B cell (primary cell): Measurements from ENCODE around the gene RSRC2. TPM values are rescaled to one million over a fixed set of nuclear protein-coding genes. Genes with fewer than 3 reads are reported as not detected.

Experiments used
- ATAC-seq: fragments of 200-7000 bp; cut with Tn5 transposase; one replicate; pipeline ENCODE4 v1.10.0; 2021; ENCODE audit warnings: low read depth, mild to moderate bottlenecking, moderate number of reproducible peaks, moderate library complexity
- CTCF ChIA-PET: fragments of 350-600 bp; sonication (Branson Sonifier 250); formaldehyde crosslinking; loops from one replicate; lab custom pipeline; 2021; ENCODE audit warnings: antibody characterized with exemption, inconsistent platforms; lab: Charles Lee
- POLR2A ChIA-PET: fragments of 350-600 bp; sonication (Branson Sonifier 250); formaldehyde crosslinking; loops from one replicate; lab custom pipeline; 2021; ENCODE audit warnings: antibody characterized with exemption; lab: Charles Lee
- DNase-seq: peaks from one replicate; pipeline ENCODE4 v3.0.0; 2013
- H2AFZ ChIP-seq: 2 replicates; pipeline ENCODE4 v1.6.1; 2012; ENCODE audit warnings: mild to moderate bottlenecking, low read depth, low read length; ENCODE audit not compliant: insufficient read depth, poor library complexity, severe bottlenecking
- H3K27ac ChIP-seq, 2 donors: 1 replicate in 1 of 2; 2 replicates in 1 of 2; pipeline ENCODE4 v1.5.1; 2012 to 2013; ENCODE audit warnings: low read length in 2 of 2, mild to moderate bottlenecking in 2 of 2, moderate library complexity in 1 of 2
- H3K27me3 ChIP-seq, 4 experiments: fragments of 200-600 bp in 1 of 4; sonication (generic) in 1 of 4; replicated peaks in 1 of 4; 1 replicate in 2 of 4; 2 replicates in 2 of 4; pipeline versions ENCODE4 v1.6.1 to v1.7.0; 2013 to 2016; ENCODE audit warnings: low read length in 3 of 4, mild to moderate bottlenecking in 2 of 4, mixed read lengths in 1 of 4, moderate library complexity in 1 of 4; ENCODE audit not compliant: insufficient read depth in 4 of 4, control insufficient read depth in 3 of 4; ENCODE audit errors: control extremely low read depth in 1 of 4
- H3K36me3 ChIP-seq, 2 experiments: replicated peaks in 1 of 2; 1 replicate in 1 of 2; 2 replicates in 1 of 2; pipeline versions ENCODE4 v1.6.1 to v1.7.1; 2013; ENCODE audit warnings: low read length in 1 of 2; ENCODE audit not compliant: insufficient read depth in 2 of 2, control insufficient read depth in 1 of 2; ENCODE audit errors: control extremely low read depth in 1 of 2, extremely low read depth in 1 of 2
- H3K4me1 ChIP-seq, 2 donors: fragments of 200-600 bp in 1 of 2; sonication (generic) in 1 of 2; 1 replicate in 1 of 2; 2 replicates in 1 of 2; pipeline versions ENCODE4 v1.5.1 to v1.6.1; 2013 to 2017; ENCODE audit warnings: low read length in 2 of 2; ENCODE audit not compliant: control insufficient read depth in 2 of 2, insufficient read depth in 2 of 2
- H3K4me2 ChIP-seq: replicated peaks from 2 replicates; pipeline ENCODE3; 2012; ENCODE audit warnings: mild to moderate bottlenecking, low read depth, low read length; ENCODE audit not compliant: poor library complexity, severe bottlenecking
- H3K4me3 ChIP-seq, 5 experiments: fragments of 200-600 bp in 1 of 5; sonication (generic) in 1 of 5; 1 replicate in 3 of 5; 2 replicates in 2 of 5; pipeline versions ENCODE4 v1.5.1 to v1.7.0; 2011 to 2016; ENCODE audit warnings: low read length in 4 of 5, mild to moderate bottlenecking in 4 of 5, low read depth in 2 of 5, control low read depth in 1 of 5, moderate library complexity in 1 of 5; ENCODE audit not compliant: insufficient read depth in 1 of 5; ENCODE audit errors: control extremely low read depth in 1 of 5, extremely low read depth in 1 of 5
- H3K79me2 ChIP-seq: fragments of 200-600 bp; sonication (generic); one replicate; pipeline ENCODE4 v1.6.0; 2016; ENCODE audit warnings: low read length; ENCODE audit not compliant: control insufficient read depth, insufficient read depth
- H3K9ac ChIP-seq: fragments of 200-600 bp; sonication (generic); 2 replicates; pipeline ENCODE4 v1.6.1; 2017; ENCODE audit warnings: mild to moderate bottlenecking, low read length, moderate library complexity
- H3K9me3 ChIP-seq, 3 donors: one replicate each; pipeline versions ENCODE4 v1.6.1 to v1.7.1; 2013; ENCODE audit warnings: low read length in 2 of 3; ENCODE audit not compliant: control insufficient read depth in 2 of 3, insufficient read depth in 1 of 3; ENCODE audit errors: control extremely low read depth in 1 of 3
- H4K20me1 ChIP-seq: 2 replicates; pipeline ENCODE4 v1.6.0; 2012; ENCODE audit warnings: mild to moderate bottlenecking, low read length; ENCODE audit not compliant: insufficient read depth, control insufficient read depth, poor library complexity, severe bottlenecking
- H3K27ac Mint-ChIP-seq: one replicate; pipeline ENCODE4 v1.8.0; 2021; ENCODE audit warnings: mixed read lengths
- H3K27me3 Mint-ChIP-seq: one replicate; pipeline ENCODE4 v1.8.0; 2021; ENCODE audit warnings: mixed read lengths
- H3K4me1 Mint-ChIP-seq: one replicate; pipeline ENCODE4 v1.8.0; 2021; ENCODE audit warnings: mixed read lengths
- H3K4me3 Mint-ChIP-seq: one replicate; pipeline ENCODE4 v1.8.0; 2021; ENCODE audit warnings: mixed read lengths
- H3K9me3 Mint-ChIP-seq: one replicate; pipeline ENCODE4 v1.8.0; 2022; ENCODE audit warnings: mixed read lengths; ENCODE audit not compliant: insufficient read depth
- EZH2 ChIP-seq: IDR thresholded peaks from 2 replicates; pipeline ENCODE4 v1.6.1; 2012; ENCODE audit warnings: borderline replicate concordance, low read depth, mild to moderate bottlenecking, moderate library complexity, low read length; ENCODE audit not compliant: insufficient read depth, poor library complexity, severe bottlenecking
- WGBS: methylation state at CpG from one replicate; pipeline ENCODE4 v1.1.5; 2013; ENCODE audit warnings: missing lambda C conversion rate; ENCODE audit not compliant: insufficient coverage; 5-methylcytosine and 5-hydroxymethylcytosine counted together
- intact Hi-C: fragments of 100-400 bp; cut with micrococcal nuclease; formaldehyde crosslinking; loops from one replicate; pipeline ENCODE4 v1.10.0; 2022
- polyA plus RNA-seq: library from polyadenylated mRNA; depleted of rRNA; stranded (reverse); fragments of >200 nt; gene quantifications from 2 replicates; pipeline ENCODE4 v1.2.3, GENCODE V29; 2012
- total RNA-seq, 2 donors: library from RNA; stranded (reverse); fragments of 120-200 nt in 1 of 2; gene quantifications; 1 replicate in 1 of 2; 2 replicates in 1 of 2; pipeline versions ENCODE4 v1.2.3 to v1.2.4, GENCODE V29; 2013 to 2022
- TF ChIP-seq, protein P1 (sequence below): fragments of 200-600 bp; IDR thresholded peaks from one replicate; pipeline ENCODE4 v1.8.0; 2022; ENCODE audit warnings: antibody characterized with exemption, mild to moderate bottlenecking

The RSRC2 gene
- total and polyA plus RNA-seq, 2 donors (not counting 1 experiment from before 2014, with no cell fraction given), result 56.2 to 151 TPM

DNA sequence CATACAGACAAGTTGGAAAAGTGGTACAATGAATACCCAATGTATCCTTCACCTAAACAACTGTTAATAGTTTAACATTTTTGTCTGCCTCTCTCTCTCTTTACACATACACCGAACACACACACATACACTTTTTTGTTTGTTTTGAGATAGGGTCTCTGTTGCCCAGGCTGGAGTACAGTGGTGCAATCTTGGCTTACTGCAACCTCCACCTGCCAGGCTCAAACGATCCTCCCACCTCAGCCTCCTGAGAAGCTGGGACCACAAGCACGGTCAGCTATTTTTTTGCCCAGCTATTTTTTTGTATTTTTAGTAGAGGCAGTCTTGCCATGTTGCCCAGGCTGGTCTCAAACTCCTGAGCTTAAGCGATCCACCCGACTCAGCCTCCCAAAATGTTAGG is 42.8 kb downstream of the RSRC2 start:
- no peaks in the 10 kb centered on the region for H3K4me1 Mint-ChIP-seq

DNA sequence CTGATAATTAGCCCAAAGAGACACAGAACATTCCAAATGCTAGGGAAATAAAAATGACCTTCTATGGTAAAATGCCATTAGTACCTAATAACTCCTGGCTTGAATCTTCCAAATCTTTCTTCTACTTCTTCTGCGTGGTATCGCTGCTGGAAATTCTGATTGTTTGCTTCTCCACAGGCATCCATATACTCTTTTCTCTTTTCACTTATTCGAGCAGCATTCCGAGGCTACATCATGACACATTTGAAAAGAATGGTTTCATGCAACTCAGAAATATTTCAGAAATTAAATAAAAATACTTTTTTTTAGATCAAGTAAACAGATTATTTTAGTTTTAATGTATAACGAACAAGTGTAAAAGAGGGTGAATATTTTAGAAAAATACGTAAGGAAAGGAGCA is 44.9 kb downstream of the RSRC2 start:
- Histone ChIP-seq H3K27ac (no peak overlapping the region), H2AFZ (no peak overlapping the region), H3K4me1 (no peaks in the 10 kb centered on the region), H3K27me3 (no peaks in the 10 kb centered on the region), H3K4me3 (no peak overlapping the region), H3K4me2 (no peak overlapping the region), H4K20me1 (no peaks in the 10 kb centered on the region), H3K9ac (no peak overlapping the region), H3K36me3 (peaks cover 19 to 68% of the 10 kb centered on the region in 2 experiments), H3K9me3 (no peaks in the 10 kb centered on the region), H3K79me2 (peaks cover 4% of the 10 kb centered on the region)
- no peaks in the 10 kb centered on the region for H3K27me3 Mint-ChIP-seq
- no peaks in the 10 kb centered on the region for H3K9me3 Mint-ChIP-seq
- intact Hi-C loops, result no loop called here
- no peak for ATAC-seq
- no peak for DNase-seq
- no peak overlapping the region for H3K4me3 Mint-ChIP-seq
- WGBS, result 100% methylated on average over 2 of the region's 6 CpGs
- POLR2A ChIA-PET, result no interaction called here
- H3K27ac Mint-ChIP-seq, result no peak overlapping the region
- TF ChIP-seq EZH2, result no peak
- TF ChIP-seq, protein P1, sequence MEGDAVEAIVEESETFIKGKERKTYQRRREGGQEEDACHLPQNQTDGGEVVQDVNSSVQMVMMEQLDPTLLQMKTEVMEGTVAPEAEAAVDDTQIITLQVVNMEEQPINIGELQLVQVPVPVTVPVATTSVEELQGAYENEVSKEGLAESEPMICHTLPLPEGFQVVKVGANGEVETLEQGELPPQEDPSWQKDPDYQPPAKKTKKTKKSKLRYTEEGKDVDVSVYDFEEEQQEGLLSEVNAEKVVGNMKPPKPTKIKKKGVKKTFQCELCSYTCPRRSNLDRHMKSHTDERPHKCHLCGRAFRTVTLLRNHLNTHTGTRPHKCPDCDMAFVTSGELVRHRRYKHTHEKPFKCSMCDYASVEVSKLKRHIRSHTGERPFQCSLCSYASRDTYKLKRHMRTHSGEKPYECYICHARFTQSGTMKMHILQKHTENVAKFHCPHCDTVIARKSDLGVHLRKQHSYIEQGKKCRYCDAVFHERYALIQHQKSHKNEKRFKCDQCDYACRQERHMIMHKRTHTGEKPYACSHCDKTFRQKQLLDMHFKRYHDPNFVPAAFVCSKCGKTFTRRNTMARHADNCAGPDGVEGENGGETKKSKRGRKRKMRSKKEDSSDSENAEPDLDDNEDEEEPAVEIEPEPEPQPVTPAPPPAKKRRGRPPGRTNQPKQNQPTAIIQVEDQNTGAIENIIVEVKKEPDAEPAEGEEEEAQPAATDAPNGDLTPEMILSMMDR, result no peak
- CTCF ChIA-PET, result no interaction called here
- H3K4me1 Mint-ChIP-seq, result no peaks in the 10 kb centered on the region

More for the DNA sequence above, 42.8 kb downstream of the RSRC2 start:
- H3K36me3 ChIP-seq, result peaks cover 22 to 76% of the 10 kb centered on the region in 2 experiments
- H4K20me1 ChIP-seq, result no peaks in the 10 kb centered on the region
- Mint-ChIP-seq H3K27ac (no peak overlapping the region), H3K4me3 (no peak overlapping the region), H3K27me3 (no peaks in the 10 kb centered on the region), H3K9me3 (no peaks in the 10 kb centered on the region)
- H3K9me3 ChIP-seq, result no peaks in the 10 kb centered on the region
- H2AFZ ChIP-seq, result no peak overlapping the region
- no peaks in the 10 kb centered on the region for H3K4me1 ChIP-seq
- ATAC-seq (no peak), DNase-seq (no peak)
- H3K9ac ChIP-seq, result no peak overlapping the region
- H3K27ac ChIP-seq, result no peak overlapping the region
- CTCF ChIA-PET, result no interaction called here
- no peak overlapping the region for H3K4me2 ChIP-seq
- no peaks in the 10 kb centered on the region for H3K27me3 ChIP-seq
- intact Hi-C loops, result no loop called here
- H3K4me3 ChIP-seq, result no peak overlapping the region
- H3K79me2 ChIP-seq, result peaks cover 4% of the 10 kb centered on the region
- POLR2A ChIA-PET, result no interaction called here
- TF ChIP-seq, protein P1, result no peak
- no peak for TF ChIP-seq EZH2
- WGBS, result no CpG with 5 or more reads among the region's 5 CpGs
